HG03175 (cell line): ENCODE measurements around the gene TCL1A.
A peak's percentile ranks its signal among the peaks of the same experiment; 100 is the strongest.

Source experiments
- ATAC-seq: cut with Tn5 transposase; IDR thresholded peaks from one replicate; pipeline ENCODE4 v1.9.1; 2021; ENCODE audit warnings: mild to moderate bottlenecking, moderate library complexity; ENCODE audit not compliant: unreplicated experiment

Gene TCL1A

DNA sequence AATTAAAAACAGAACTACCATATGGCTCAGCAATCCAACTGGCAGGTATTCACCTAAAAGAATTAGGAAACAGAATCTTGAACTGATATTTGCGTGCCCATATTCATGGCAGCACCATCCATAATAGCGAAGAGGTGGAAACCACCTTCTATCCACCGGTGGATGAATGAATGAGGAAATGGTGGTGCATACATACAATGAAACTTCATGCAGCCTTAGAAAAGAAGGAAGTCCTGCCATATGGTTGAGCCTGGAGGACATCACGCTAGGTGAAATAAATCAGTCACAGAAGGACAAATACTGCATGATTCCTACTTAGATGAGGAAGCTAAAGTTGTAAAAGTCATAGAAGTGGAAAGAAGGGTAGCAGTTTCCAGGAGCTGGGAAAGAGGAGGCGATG is 6.6 kb downstream of the TCL1A start:
- ATAC-seq: no peak

- ATAC-seq: no peak
Observed at GRCh38 chr14:95705518-95705917, 8.4 kb downstream of the TCL1A start.

DNA sequence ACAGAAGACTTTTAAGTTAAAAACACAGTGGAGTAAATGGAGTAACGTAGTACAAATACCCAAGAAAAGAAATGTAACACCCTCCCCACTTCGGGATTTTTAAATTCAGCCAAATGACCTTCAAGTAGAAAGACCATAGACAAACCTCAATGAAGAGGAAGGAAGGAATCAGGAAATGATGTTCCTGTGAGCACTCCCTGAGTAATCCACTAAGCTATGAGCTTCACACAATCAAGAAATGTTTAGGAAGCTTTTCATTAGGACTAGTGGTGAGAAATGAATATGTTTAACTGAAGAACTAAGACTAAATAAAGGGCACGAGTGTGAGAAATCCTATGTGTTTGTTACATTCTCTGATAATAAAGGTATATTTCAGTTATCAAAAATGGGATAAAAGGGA is 10.1 kb downstream of the TCL1A start:
- ATAC-seq: no peak

DNA sequence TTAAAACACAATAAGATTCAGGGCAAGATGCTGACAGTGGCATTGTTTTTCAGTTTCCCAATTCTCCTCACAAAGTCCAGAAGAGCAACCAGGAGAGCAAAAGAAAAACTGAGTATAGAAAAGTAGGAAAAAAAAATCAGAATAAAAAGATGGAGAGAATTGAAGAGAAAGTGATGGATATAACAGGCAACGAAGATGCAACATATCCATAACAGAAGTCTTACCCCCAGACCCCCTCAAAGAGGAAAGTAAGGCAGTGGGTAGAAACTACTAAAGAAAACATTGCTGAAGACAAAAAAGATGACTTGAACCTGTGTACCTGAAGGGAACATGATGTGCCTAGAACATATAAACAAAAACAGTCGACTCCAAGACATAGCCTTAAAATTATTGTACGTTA is 10.6 kb downstream of the TCL1A start:
- ATAC-seq: no peak

DNA sequence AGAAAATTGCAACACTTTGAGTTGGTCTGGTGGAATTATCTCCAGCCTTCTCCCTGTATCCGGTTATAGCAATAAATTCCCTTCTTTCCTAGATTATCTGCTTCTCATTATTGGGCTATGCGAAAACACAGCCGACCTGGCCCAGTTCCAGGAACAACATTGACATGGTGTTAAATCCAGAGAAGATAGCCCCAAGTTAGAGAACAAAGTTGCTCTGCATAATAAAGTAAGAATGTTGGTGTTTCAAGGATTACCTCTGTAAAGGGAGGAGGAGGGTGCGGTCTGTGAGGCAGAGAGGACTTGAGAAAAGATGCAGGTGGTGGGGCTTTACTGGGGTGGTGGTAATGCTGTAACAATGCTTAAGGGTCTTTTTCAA is 12.1 kb downstream of the TCL1A start:
- no peak for ATAC-seq

DNA sequence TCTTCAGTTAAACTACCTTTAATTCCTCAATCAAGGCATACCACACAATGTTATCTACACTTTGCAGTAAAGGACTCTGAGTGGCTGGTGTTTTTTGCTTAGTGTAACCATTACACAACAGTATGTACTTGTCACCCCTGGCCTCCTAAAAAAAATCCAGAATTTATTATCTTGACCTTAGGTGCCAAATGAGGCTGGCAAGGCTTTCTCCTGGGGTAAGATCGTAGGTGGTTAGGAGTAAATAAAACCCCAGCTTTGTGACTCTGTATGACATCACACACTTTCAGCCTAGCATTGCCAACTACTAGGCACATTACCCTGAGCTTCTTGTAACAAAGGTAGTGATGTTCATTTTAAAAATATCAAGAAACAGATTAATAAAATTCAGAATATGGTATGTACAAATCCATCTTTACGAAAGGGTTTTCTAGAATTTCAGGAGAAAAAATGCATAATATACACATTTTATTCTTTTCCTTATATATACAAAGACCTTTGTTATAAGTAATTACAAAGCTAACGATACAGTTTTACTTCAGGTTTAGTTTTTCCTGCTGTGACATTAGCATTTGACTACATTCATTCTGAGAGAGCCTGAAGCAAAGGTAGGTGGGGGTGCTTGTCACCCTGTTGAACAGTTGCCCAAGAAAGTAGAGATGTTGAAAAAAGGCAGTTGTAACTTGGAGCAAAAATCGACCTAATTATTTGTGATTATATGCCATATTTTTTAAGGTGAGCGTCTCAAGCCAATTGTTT is 13.5 kb downstream of the TCL1A start:
- no peak for ATAC-seq

DNA sequence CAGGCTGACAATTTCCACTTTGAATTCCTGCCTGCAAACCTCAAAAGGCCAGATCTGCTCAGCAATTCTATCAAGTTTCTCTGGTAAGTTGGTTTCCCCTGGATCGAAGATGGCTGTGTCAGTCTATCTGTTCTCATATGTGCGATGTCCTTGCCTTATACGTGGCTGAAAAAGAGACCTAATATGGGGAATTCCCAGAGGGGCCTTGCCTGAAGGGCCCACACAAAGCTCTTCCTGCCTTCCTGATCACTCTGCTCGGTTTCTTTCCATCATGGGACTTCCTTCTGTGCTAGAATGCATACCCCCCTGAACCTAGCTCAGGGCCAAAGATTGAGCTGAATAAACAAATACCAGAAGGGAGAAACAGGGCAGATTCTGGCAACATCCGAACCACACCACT is 14.5 kb downstream of the TCL1A start:
- ATAC-seq: no peak

GRCh38 chr14:95698287-95698686 is 15.6 kb downstream of the TCL1A start:
- ATAC-seq: no peak

GRCh38 chr14:95697764-95698163 is 16.2 kb downstream of the TCL1A start:
- ATAC-seq: peak; percentile 59

DNA sequence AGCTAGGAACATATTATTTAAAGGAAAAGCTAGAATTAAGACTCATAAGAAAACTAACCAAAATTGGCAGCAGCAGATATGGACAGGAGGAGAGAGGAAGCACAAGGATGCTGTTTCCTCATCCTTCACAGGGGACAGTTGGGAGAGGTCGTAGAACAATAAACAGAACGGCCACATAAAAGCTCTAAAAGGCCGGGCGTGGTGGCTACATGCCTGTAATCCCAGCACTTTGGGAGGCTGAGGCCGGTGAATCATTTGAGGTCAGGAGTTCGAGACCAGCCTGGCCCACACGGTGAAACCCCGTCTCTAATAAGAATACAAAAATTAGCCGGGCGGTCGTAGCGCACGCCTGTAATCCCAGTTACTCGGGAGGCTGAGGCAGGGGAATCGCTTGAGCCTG is 17.2 kb downstream of the TCL1A start:
- no peak for ATAC-seq

DNA sequence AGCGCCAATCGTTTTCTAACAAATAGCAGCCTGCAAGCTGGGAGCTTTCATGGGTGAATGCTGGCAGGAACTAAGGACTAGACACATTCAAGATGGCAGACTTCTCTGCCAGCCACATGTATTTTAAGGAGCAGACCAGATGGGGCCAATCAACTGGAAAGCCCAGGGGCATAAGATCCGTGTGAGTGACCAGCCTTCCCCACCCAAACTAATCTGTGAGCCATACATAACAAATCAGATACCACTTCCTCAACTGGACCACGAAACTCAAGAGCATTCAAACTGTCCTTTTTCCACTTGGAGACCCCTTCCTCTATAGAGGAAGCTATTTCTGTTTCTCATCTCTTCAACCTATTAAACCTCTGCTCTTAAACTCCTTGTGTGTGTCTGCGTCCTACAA is 18.0 kb downstream of the TCL1A start:
- no peak for ATAC-seq

GRCh38 chr14:95695051-95695450 is 18.9 kb downstream of the TCL1A start:
- ATAC-seq: no peak

DNA sequence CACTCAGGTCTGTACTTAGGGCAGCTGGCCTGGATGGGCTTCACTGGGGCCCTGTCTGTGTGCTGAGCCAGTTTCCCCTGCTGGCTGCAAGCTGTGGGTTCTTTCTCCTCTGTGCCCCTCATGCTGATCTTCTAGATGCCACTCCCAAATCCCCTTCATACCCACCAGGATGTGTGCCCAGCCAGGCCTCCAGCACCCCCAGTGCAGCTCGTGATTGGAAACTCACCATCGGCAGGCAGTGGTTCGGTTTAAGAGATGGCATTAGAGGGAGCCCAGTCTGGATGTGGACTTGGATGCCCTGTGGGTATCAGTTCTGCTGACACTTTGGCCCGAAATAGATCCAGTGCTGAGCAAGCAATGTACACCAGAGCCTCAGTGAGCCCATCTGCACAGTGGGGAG is 21.8 kb downstream of the TCL1A start:
- no peak for ATAC-seq

DNA sequence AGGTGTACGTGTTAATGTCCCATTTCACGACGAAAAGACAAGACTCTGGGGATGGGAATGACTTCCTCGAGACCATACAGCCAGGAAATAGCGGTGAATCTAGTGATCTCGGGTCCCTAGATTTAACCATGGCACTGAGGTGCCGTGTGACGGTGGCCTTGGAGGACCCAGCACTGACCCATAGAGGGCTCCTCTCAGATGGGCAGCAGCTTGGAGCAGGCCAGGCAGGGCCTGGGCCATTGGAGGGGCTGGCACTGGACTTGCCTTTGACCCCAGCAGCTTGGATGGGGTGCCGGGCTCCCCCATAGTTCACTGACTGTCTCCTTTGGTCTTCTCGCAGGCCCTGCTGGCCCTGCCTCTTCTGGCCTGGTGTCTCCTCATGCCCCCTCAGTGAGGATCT is 22.3 kb downstream of the TCL1A start:
- no peak for ATAC-seq

GRCh38 chr14:95690815-95691214 is 23.1 kb downstream of the TCL1A start:
- no peak for ATAC-seq

- no peak for ATAC-seq
Observed at GRCh38 chr14:95689441-95689840, 24.5 kb downstream of the TCL1A start.

GRCh38 chr14:95686935-95687334 is 27.0 kb downstream of the TCL1A start:
- ATAC-seq: no peak

GRCh38 chr14:95685978-95686922 is 27.7 kb downstream of the TCL1A start, which contains the start of gene TCL1B:
Gene TCL1B, plus strand, starts transcription at chr14:95686426. Its CDS starts 42 bp downstream, at chr14:95686468.
- ATAC-seq: no peak

GRCh38 chr14:95683793-95684192 is 30.1 kb downstream of the TCL1A start:
- ATAC-seq: peak; percentile 53

GRCh38 chr14:95681153-95681552 is 32.8 kb downstream of the TCL1A start:
- no peak for ATAC-seq

DNA sequence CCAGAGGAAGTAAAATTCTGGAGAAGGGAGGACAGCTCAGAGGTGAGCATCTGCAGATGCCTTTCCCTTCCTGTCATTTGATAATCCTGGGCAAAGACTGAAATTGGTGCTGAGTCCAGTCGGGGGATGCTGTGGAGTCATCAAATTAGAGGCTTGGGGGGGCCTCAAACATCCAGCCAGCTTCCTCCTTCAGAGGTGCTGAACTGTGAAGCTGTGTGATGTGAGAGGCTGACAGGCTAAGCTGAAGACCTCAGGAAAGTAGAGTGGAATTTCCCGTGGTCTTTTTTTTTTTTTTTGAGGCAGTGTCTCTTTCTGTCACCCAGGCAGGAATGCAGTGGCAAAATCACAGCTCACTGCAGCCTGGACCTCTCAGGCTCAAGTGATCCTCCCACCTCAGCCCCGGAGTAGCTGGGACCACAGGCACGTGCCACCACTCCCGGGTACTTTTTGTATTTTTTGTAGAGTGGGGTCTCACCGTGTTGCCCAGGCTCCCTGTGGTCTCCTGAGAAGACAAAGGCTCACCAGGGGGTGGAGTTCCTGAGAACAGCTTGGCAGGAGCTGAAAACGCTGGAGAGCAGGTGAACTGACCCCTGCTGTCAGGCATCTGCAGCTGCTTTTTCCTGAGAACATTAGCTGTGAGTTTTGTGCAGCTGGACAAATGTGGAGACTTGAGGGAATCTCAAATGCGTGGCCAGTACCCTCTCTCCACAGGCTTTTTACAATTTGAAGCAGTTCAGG is 33.8 kb downstream of the TCL1A start:
- no peak for ATAC-seq
